ENCODE results near the gene MBP.
"Not testable (repeated sequence)": the region's sequence is repeated elsewhere in the genome, so short reads cannot be mapped to it uniquely, and the experiment has no call there.

The MBP gene

DNA sequence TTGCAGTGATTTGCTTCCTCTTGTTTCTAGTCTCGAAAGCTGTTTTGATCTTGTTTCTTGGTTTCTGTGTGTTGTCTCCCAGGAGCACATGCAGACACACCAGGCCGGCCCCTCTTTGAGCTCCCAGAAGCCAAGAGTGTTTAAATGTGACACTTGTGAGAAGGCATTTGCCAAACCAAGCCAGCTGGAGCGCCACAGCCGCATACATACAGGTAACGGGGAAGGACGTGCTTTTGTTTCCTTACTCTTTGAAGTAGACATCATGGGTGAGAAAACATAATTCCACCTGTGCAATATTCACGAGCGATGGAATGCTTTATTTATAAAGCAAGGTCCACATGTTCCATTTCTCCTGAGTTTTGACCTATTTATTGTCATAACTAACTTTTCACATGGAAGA lies 173.0 kb downstream of the MBP start:
- DNase-seq: no peak

DNA sequence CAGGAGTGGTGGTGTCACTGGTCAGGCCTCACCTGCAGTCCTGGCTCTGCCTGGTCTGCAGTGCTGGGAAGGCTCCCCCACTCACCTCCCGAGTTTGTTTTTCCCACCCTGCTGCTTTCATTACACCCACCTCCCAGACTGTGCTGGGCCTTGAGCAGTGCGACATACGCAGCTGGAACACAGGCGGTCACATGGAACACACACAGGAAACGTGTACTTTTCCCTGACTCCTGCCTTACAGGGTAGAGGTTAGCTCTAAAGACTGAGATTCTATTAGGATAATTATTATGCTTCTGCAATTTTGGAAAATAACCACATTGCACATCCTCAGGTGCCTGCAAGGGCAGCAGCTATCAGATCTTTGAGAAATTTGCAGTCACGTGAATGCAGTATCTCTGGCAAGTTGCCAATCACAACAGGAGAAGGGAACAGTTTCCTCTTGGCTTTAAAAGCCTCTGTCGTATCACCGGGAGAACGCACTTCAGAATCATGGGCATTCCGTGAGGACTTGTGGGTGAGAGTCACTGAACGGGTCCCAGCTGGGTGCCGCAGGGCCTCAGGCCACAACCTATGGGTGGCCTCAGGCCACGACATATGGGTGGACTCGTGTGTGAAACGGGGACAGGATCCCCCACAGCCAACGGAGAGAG lies 173.8 kb downstream of the MBP start:
- DNase-seq: no peak

DNA sequence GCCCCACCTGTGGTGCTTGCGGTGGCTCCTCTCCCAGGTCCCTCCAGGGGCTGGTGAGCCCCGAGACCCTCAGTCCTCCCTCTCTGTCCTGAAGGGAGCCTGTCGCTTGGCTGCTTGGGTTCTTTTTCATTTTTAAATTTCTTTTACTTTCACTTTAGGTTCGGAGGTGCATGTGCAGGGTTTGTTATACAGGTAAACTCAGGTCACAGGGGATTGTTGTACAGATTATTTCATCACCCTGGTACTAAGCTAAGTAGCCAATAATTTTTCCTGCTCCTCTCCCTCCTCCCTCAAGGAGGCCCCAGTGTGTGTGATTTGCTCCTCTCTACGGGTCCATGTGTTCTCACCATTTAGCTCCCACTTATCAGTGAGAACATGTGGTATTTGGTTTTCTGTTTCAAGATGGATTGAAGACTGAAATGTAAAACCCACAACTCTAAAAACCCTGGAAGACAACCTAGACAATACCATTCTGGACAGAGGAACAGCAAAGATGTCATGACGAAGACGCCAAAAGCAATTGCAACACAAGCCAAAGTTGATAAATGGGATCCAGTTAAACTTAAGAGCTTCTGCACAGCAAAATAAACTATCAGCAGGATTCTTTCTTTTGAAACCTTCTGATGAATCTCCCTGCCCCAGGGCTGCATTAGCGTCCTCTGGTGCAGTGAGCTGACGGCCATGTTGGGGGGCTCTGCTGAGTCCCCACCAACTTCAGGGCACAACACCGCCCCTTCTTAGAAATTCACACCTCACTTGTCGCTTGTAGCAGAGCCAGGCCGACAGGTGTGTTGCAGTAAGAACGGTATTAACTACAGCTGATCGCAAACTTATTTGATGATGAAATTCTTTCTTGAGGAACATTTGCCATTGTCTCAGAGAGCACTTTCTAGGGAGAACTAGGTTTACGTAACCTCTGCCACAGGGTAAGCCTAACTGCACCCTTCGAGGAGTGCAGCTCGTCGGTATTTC lies 174.9 kb downstream of the MBP start:
- DNase-seq: no peak

DNA sequence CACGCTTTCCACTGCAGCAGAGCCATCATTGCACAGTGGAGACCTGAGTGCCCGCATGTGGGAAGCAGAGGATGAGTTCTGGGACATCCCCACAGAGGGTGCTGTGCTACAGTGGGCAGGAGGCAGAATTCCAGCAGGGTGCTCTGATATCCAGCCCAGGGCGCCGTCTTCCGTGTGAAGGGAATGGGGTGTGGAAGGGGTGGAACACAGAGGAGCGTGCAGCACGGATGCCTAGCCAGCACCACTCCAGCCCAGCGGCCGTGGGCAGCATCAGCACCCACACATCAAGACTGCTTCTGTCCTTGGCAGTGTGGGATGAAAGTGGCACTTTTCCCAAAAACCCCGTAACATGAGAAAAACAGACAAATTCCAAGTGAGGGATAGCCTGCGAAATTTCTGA lies 175.9 kb downstream of the MBP start:
- no peak for DNase-seq

DNA sequence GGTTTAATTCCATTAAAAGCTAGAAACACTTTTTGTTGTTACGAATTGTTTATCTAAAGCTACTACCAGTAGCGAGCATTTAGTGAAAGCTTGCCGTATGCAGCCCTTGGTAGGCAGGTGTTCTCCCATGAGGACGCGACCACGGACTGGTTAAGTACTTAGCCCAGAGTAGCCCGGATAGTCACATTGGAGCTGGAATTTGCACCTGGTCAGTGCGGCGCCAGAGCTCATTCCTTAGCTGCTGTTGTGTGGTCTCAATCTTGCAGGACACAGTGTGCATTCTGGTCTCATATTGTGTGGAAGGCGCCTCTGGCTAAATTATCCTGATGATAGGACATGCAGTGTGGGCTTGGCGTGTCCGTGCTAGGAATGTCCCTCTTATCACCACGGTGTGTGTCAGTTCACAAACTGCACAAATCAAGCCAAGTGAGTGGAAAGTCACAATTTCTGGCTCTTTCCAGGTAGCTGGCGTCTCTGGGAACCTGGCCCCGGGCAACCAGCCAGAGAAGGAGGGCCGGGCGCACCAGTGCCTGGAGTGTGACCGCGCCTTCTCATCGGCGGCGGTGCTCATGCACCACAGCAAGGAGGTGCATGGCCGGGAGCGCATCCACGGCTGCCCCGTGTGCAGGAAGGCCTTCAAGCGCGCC lies 176.9 kb downstream of the MBP start:
- no peak for DNase-seq

- no peak for DNase-seq
Measured at GRCh38 chr18:76953583-76954233, 178.9 kb downstream of the MBP start.

DNA sequence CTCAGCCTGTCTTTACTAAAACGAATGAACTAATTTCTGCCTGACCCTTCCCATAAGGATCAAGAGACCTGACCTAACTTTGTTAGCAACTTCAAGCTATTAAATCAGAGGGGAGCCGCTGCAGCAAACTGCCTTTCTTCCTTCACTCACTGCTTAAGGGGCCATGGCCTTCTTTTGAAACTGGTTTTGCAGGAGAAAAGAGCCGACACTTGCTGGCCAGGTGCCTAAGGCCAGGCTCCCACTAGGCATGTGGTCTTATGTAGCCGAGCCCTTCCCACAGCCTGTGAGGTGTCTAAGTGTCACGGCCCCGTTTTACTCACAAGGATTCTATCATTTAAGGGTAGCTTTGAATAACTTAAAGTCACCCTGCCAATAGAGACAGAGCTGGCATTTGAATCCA lies 179.4 kb downstream of the MBP start:
- DNase-seq: no peak

- no peak for DNase-seq
Measured at GRCh38 chr18:76952747-76953146, 179.8 kb downstream of the MBP start.

DNA sequence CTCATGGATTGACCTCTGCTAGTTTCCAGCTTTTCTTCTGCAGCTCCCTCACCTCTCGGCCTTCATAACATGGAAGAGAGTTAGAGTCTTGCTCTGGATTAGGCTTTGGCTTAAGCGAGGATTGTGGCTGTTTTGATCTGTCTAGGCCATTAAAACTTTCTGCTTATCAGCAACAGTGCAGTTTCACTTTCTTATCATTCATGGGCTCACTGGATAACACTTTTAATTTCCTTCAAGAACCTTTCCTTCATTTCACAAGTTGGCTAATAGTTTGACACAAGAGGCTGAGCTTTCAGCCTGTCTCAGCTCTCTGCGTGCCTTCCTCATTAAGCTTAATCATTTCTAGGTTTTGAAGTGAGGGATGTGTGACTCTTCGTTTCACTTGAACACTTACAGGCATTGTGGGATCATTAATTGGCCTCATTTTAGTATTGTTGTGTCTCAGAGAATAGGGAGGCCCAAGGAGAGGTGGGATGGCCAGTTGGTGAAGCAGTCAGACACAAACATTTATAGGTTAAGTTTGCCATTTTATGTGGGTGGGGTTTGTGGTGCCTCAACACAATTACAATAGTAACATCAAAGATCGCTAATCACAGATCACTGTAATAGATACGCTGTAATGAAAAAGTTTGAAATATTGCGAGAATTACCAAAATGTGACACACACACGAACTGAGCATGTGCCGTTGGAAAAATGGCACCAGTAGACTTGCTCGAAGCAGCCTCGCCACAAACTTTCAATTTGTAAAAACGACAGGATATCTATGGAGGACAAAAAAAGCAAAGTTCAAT lies 180.9 kb downstream of the MBP start:
- no peak for DNase-seq

GRCh38 chr18:76948345-76948744 lies 184.2 kb downstream of the MBP start:
- peak; percentile 11 for DNase-seq

DNA sequence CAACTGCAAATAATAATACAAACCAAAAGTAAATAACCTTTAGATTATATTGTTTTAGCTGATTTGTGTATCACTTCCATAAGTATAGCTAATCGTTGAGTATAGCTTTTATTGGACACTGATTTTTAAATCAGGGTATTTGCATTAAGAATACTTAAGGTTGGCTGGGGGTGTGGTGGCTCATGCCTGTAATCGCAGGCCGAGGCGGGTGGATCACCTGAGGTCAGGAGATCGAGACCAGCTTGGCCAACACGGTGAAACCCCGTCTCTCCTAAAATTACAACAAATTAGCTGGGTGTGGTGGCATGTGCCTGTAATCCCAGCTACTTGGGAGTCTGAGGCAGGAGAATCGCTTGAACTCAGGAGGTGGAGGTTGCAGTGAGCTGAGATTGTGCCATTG lies 188.2 kb downstream of the MBP start:
- DNase-seq: not testable (repeated sequence)

DNA sequence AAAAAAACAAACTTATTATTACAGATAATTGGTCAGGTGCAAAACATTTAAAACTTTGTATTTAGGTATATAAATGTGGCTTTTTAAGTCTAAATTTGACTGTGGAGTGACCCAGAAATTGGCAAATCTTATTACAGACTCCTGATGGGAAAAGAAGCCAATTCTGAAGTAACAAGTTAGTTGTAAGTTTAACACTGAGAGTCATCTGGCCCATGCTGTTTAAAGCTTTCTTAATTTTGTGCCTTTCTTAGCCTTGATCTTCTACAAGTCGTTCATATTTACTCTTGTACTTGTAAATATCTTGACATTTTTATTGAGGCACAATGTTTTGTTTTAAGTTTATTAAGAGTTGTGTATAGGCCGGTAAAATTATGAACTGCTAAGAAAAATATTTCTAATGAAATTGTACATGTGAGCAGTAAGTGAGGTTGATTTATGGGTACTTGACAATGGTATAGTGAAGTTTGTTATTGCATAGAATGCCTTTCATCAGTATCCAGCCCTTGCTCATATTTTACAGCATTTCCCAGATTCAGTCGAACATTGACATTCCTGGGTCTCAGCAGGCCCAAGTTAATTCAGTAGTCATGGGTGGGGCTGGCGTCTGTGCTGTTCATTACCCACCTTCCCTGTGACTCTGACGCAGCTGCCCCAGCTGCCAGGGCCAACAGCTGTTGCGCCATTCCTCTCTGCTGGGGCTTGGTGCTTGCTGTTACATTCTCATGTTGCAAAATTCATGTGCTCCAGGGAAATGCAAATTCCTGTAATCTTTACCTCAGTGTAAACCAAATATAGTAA lies 188.8 kb downstream of the MBP start:
- no peak for DNase-seq

DNA sequence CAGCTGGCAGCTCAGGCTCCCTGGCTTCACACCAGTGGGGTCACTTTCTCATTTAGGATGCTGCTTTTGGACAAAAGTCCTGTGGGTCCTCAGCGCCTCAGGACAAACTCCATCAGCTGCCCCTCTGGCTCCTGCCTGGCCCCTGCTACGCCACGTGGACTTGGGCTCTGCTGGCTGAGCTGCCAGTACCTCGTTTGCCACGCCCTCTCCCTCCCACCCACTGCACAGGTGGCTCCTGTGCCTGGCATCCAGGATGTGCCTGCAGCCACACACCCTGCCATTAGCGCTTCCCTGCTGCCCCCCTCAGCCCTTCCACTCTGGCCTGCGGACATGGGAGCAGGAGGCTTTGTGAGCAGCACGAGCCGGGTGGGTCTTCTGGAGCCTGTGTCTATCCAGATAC lies 191.3 kb downstream of the MBP start:
- no peak for DNase-seq

GRCh38 chr18:76938619-76939018 lies 194.0 kb downstream of the MBP start:
- no peak for DNase-seq

GRCh38 chr18:76937597-76937996 lies 195.0 kb downstream of the MBP start:
- no peak for DNase-seq

DNA sequence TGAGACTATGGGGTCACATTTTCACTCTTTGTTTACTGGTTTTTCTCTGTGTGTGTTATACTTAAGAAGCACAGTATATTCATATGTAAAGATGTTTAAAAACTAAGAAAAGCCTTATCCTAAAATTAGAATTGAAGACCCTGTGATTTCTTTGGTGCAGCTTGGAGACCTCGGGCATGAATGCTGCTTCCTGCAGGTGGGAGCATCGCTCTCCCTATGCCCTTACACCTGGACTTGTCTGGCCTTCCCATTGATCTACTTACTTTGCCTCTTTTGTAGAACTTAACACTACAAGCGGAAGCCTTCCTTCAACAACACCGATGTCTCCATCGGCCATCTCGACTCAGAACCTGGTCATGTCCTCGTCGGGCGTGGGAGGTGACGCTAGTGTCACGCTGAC lies 195.7 kb downstream of the MBP start:
- no peak for DNase-seq

DNA sequence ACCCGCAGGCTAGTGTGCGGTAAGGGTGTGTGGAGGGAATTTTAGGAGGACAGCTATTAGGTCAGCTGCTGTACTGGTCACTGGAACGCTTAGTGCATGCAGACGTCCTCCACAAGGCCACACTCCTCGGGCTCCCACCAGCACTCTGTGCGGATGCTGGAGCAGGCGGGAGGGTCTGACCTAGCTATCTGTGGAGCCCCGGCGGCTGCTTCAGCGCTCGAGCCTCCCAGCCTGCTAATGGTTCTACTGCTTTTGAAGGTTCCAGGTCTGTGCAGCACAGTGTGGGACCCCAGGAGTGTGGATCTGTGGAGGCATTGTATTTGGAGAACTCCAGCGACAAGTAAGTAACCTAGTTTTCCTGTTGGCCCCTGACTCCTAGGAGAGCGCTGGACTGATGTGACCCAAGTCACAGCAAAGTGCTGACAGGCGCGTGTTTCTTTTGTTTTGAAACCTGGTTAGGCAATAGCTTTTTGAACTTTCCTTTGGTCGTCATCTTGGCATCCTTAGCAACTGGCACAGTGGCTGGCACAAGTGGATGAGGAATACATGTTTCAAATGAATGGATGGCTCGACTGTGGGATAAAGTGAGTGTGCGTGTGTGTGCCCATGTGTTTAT lies 196.8 kb downstream of the MBP start:
- DNase-seq: no peak

GRCh38 chr18:76932026-76932819 lies 200.4 kb downstream of the MBP start:
- DNase-seq: no peak

DNA sequence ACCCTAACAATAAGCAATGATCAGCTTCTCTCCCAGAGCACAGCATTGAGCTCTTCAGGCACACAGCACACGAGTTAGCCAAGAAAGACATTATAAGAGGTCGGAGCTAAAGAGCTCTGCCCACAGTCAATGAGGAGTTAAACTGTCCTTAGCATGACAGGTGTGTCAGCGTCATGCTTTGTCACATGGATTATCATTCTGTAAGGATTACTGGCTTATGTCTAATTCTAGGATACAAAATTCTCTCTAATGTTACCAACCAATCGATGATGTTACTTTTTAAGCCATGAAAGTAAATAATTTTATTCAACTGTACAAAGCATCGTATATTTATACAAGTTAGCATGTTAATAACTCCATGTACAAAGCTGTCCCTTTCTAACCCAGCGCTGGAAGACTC lies 201.4 kb downstream of the MBP start:
- no peak for DNase-seq
